IPS-NIHi11 (cell line): ENCODE data around the gene ZFP30.
"Not testable (repeated sequence)": the region's sequence is repeated elsewhere in the genome, so short reads cannot be mapped to it uniquely, and the experiment has no call there.

Experiments used
- DNase-seq: peaks from one replicate; pipeline ENCODE4 v3.0.0; 2012; ENCODE audit warnings: mixed read lengths, low spot score

The ZFP30 gene

DNA sequence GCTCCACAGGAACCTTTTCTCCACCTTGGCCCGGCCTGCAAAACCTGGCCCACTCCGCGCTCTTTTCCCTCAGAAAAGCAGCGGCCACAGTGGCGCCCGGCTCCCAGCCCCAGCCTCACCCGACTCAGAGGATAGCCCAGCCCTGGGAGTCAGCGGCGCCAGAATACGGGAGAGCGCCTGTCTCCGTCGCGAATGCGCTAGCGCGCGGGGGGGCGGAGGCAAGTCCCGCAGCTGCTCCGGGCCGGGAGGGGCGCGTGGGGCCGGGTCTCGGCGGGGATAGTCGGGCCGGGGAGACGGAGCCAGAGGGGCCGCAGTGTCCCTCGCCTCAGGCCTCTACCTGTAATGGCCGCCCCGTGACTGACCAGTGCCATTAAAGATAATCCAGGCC, at the start of gene ZFP30:
Gene ZFP30 (minus strand): TSS at position 165 of the 388 bp plus-strand sequence. CDS start 7,643 bp downstream, outside the sequence.
- DNase-seq: peak; percentile 73

DNA sequence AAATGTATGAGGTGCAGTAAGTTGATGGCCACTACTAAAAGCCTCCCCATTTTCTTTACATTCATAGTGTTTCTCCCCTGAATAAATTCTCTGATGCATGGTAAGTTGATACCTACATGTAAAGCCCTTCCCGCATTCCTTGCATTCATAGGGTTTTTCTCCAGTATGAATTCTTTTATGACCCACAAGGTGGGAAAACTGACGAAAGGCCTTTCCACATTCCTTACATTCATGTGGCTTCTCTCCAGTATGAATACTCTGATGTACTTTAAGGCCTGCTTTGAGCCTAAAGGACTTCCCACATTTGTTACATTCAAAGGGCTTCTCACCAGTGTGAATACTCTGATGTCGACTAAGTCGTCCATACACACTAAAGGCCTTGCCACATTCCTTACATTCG, 43.8 kb upstream of the ZFP30 start:
- no peak for DNase-seq

DNA sequence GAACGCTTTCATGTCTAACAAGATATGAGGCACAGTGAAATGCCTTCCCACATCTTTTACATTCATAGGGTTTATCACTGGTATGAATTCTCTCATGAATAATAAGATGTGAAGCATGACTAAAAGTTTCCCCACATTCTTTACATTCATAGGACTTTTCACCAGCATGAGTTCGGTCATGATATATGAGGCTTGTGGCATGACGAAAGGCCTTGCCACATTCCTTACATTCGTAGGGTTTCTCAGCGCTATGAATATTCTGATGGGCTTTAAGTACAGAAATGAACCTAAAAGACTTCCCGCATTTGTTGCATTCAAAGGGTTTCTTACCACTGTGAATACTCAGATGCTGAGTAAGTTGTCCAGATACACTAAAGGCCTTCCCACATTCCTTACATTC, 43.0 kb upstream of the ZFP30 start:
- DNase-seq: no peak

DNA sequence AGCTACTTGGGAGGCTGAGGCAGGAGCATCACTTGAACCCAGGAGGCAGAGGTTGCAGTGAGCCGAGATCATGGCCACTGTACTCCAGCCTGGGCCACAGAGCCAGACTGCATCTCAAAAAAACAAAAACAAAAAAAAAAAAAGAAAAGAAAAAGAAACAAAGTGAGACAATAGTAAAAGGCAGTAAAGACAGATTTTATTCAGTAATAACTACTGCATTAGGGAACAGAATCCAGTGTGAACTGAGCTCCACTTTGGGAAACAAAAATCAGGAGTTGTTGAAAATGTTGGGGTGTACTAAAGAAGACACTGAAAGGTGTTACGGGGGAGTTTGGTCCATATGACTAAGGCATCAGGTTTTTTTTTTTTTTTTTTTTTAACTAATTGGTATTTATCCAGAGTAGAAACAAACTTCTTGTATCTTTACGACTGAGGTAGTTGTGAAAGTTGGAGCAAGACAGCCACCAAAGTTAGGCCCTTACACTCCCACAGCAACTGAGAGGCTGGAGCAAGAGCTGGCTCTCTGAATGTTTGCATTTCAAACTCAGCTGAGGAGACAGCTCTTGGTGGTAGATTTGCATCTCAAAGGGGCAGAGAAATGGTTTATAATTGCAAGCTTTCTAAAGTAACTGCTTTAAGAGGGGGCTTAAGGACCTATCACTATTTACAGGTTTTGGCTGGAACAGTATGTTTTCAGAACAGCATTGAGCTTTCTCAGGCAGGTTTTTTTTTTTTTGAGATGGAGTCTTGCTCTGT, 40.1 kb upstream of the ZFP30 start:
- DNase-seq: peak; percentile 26

DNA sequence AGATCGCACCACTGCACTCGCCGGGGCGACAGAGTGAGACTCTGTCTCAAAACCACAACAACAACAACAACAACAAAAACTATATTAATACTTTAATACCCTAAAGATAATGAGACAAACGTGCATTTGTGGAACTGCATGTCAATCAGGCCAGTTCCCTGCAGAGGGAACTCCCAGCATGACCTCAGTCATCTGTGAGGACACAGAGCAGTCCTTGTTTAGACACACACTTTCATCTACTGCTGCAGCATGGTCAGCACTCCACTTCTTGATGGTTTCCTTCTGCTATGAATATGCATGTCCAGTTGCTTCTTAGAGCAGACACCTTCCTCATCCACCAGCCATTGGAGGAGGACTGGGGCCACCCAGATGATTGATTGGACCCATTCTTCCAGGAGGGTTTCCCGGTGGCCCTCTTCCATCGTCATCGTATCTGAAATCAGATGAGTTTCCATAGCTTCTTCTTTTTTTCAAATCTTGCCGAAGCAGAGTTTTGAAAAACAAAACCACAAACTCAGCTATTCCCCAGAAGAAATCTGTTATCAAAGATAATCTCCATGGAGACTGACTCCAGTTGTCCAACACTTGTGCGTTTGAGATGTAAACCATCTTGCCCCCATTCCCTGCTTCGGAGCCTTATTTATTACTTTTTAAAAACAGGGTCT, 37.8 kb upstream of the ZFP30 start:
- DNase-seq: no peak

DNA sequence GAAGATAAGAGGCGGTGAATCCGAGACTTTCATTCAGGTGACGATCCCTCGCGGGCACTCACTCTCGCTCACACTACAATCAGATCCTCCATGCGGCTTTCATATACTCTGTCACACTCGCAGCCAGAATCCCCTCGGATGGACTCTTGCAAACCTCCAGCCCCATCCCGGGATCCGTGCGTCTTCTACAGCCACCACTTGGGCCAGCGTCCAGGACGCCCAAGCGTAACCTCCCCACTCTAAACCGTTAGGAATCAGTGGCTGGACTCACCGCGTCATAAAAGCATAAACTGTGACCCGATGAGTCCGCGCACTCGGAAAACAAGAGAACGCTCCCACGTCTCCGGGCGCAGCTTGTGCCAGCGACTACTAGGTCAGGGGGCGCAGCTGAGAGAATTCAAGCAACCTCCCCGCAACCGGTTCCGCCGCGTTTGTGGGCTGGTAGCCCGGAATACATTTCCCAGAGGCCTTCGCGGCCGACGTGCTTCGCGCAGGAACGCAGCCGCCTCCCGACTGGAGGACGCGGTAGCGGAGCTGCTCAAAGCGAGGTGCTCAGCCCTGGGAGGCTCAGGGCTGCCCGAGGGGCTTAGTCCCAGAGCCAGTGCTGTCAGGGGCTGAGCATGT, 36.7 kb upstream of the ZFP30 start:
- DNase-seq: peak; percentile 83

DNA sequence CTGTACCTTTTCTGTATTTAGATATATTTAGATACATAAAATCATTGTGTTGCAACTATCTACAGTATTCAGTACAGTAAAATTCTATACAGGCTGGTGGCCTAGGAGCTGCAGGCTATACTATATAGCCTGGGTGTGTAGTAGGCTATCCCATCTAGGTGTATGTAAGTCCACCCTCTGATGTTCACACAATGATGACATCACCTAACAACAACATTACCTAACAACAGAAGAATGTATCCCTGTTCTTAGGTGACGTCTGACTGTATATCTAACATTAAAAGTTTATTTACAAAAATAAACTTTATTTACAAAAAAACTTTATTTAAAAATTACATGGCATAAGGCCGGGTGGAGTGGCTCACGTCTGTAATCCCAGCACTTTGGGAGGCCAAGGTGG, 28.3 kb upstream of the ZFP30 start:
- no peak for DNase-seq

DNA sequence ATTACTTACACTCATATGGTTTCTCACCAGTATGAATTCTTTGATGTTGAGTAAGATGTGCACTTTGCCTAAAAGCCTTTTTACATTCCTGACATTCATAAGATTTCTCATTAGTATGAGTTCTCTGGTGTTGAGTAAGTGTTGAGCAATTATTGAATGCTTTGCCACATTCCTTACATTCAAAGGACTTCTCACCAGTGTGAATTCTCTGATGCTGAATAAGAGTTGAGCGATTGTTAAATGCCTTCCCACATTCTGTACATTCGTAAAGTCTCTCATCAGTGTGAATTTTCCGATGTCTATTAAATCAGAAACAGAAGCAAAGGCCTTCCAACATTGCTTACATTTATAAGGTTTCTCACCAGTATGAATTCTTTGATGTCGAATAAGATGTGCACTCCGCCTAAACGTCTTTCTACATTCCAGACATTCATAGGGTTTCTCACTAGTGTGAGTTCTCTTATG, 14.2 kb upstream of the ZFP30 start:
- DNase-seq: no peak

DNA sequence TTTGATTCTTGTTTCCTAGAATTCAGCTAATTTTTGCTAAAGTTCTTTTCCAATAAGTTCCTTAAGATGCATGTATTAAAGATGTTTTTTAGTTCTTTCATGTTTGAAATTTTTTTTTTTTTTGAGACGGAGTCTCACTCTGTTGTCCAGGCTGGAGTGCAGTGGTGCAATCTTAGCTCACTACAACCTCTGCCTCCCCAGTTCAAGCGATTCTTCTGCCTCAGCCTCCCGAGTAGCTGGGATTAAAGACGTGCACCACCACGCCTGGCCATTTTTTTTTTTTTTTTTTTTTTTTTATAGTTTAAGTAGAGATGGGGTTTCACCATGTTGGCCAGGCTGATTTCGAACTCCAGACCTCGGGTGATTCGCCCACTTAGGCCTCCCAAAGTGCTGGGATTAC, 1.9 kb upstream of the ZFP30 start:
- DNase-seq: not testable (repeated sequence)

DNA sequence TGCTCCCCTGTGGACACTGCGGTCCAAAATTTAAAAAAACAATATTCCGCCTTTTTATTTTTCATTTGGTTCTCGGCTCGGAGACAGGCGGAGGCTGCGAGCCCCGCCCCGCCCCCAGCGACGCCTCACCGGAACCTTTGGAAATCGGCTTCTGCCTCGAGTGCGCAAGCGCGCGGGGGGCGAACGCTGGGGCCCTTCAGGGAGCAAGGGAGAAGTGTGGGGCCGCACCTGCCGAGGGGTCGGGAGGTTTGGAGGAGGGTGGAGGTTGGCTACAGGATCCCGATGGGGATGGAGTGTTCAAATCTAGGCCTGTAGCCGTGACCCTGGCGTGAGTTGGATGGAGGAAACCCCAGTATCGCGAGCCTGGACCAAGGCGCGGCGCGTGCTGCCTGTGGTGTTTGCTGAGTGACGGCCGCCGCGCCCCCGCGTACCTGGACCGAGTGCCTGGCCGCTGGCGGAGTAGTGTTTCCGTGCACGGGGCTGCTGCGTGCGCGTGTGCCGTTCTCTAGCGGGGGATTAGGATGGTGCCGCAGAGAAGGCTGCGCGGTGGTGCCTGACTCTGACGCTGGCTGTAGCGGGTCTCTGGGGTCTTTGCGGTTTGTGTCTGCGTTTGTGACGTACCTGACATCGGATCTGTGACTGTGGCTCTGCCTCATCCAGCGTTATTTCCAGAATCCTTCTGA, 565 bp upstream of the ZFP30 start:
- DNase-seq: peak; percentile 89

DNA sequence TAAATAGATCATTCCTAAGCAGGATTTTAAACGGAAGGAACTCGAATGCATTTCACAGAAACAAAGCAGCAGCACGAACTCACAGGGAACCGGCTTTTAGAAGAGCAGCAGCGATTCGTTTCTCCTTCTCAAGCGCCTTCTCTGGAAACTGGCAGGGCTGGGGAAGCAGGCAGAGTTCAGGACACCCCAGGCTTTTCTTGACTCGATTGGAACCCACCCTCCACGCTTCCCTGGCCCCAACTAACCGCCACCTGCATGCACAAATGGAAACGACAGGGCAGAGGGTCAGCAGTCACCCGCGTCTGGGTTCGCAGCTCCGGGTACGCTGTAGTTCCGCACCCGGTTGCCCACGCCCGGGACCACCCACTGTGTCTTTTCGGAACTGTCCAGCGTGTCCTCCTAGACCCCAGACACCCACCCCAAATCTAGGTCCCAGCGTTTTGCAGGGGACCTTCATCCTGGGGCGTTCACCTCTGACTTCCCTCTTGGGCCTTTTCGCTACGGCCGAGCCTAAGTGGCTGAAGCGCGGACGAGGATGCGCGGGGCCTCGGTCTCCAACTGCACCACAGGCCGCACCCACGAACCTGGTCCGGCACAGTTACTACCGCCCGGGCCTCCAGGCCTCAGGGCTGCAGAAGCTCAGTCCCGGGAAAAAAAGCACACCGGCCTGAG, 500 bp downstream of the ZFP30 start:
- DNase-seq: peak; percentile 51

DNA sequence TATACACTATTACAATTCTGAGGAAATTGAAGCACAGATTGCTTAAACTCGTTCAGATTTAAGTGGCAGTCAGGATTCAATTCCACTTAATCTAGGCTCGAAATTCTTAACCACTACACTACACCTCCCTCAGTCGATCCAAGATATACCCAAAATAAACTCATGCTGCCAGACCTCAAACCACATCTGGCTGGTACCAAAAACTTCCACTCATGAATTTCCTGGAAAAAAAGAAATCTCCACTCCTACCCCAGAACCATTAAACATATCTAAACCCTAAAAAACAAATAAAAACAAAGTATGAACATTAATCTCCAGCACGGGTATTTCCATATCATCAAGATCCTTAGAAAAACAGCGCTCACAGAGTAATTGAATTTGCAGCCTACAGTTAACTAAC, 1.1 kb downstream of the ZFP30 start:
- DNase-seq: no peak

DNA sequence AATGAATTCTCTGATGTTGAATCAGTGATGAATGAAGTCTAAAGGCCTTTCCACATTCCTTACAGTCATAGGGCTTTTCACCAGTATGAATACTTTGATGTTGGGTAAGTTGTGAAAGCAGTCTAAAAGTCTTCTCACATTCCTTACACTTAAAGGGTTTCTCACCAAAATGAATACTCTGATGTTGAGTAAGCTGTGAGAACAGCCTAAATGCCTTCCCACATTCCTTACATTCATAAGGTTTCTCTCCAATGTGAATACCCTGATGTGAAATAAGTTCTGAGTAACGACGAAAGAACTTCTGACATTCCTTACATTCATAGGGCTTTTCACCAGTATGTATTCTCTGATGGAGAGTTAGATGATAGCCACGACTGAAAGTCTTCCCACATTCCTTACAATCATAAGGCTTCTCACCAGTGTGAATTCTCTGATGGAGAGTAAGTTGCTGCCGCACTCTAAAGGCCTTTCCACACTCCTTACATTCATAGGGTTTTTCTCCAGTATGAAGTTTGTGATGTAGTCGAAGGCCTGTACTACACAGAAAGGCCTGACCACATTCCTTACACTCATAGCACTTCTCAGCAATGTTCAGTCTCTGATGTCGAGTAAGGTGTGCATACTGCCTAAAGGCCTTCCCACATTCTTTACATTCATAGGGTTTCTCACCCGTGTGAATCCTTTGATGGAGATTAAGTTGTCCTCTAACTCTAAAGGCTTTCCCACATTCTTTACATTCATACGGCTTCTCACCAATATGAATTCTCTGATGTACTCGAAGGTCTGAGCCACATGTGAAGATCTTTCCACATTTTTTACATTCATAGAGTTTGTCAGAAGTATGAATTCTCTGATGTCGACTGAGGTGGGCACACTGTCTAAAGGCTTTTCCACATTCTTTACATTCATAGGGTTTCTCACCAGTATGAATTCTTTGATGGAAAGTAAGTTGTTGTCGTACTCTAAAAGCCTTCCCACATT, 19.9 kb downstream of the ZFP30 start:
- no peak for DNase-seq

DNA sequence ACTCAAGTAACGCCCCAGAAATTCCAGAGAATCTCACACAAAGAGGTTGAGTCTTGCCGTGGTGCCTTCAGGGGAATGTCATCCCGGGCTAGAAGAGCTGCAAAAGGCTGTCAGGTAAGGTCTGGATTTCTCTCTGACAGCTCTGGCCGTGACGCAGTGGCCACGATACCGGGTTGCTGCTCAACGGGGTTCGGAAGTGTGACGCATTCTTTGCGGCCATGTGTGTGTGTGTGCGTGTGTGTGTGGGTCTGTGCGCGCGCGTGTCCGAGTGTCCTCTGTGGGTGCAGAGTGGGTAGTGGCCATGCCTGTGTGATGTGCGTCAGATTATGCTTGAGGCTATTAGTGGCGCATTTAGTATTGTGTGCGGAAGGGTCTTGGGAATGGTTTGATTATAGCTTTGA, 60.3 kb downstream of the ZFP30 start:
- no peak for DNase-seq

DNA sequence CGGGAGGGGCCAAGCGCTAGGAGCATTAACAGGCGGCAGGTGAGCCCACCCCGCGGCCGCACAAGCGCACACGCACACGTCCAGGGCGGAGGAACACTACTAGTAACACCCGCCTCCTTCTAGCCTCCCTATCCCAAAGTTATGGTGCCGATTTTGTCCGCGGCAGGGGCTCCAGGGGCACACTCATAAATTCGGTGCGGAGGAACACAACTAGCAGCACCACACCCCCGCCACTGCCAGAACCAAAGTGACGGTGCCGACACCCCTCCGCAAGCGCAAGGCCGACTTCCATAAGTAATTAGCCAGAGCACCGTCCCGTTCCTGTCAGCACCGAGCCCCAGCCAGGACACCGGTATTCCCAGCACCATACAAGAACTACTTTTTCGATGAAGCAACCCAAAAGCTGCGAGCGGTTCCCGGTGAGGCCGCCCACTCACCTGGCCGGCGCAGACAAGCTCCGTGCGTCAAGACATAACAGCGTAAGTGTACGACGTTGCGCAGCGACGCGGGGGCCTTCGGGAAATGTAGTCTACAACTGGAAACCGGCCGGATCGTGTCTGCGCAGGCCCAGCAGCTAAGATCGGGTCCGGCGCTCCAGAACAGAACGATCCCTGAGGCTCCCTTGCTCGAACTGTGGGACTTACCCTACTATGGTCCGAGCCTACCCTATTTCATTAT, 60.8 kb downstream of the ZFP30 start, which contains the start of the genes ZNF540 and ZNF571:
Gene ZNF540 (plus strand): TSS at position 573 of the 678 bp plus-strand sequence. CDS start 3,572 bp downstream, outside the sequence.
Gene ZNF571 (minus strand): TSS at position 489 of the 678 bp plus-strand sequence. CDS start 8,116 bp downstream, outside the sequence.
- DNase-seq: peak; percentile 89

DNA sequence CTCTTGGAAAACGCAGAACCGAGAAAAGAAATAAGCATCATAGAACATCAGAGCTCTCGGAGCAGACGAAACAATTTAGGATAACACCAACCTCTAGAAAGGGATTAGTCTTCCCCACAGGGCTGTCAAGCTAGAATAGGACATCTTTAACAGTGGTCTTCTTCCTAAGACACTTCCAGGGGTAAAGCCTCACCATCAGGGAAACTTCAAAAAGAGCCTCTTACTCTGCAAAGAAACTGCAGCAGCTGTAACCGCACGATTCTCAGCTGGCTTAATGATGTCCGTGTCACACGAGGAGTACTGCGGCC, 61.3 kb downstream of the ZFP30 start:
- DNase-seq: no peak

DNA sequence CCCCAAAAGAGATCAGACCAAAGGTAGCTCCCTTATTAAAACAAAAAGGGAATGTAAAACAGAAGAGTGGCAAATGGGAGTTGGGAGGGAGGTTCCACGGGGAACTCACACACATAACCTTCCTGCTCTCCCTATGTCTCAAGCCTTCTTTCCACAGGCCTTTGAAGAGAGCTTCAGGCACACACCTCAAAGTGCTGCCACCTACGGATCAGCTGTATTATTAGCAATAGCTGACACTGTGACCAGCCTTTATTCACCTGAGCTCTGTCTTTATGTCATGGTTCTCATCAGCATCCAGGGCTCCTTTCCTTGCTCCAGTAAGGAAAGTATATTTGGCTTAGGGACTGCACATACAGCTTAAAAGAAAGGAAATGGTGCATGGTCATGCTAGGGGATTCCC, 71.9 kb downstream of the ZFP30 start:
- DNase-seq: peak; percentile 48

DNA sequence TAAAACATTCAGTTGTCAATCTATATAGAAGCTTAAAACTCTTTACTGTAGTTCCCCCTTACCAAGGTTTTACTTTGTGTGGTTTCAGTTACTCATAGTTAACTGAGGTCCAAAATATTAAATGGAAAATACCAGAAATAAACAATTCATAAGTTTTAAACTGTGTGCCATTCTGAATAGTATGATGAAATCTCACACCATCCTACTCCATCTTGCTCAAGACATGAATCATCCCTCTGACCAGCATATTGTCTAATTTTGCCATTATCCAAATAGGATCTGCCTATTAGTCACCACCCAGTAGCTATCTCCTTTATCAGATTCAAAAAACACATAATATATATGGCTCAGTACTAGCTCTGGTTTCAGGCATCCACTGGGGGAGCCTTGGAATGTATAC, 83.1 kb downstream of the ZFP30 start:
- no peak for DNase-seq

DNA sequence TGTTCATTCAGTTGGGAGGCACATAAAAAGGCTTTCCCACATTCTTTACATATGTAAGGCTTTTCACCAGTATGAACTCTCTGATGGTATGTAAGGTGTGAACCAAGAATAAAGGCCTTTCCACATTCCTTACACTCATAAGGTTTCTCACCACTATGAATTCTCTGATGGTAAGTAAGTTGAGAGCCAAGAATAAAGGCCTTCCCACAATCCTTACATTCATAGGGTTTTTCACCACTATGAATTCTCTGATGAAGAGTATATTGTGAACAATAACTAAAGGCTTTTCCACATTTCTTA, 89.9 kb downstream of the ZFP30 start:
- DNase-seq: no peak

DNA sequence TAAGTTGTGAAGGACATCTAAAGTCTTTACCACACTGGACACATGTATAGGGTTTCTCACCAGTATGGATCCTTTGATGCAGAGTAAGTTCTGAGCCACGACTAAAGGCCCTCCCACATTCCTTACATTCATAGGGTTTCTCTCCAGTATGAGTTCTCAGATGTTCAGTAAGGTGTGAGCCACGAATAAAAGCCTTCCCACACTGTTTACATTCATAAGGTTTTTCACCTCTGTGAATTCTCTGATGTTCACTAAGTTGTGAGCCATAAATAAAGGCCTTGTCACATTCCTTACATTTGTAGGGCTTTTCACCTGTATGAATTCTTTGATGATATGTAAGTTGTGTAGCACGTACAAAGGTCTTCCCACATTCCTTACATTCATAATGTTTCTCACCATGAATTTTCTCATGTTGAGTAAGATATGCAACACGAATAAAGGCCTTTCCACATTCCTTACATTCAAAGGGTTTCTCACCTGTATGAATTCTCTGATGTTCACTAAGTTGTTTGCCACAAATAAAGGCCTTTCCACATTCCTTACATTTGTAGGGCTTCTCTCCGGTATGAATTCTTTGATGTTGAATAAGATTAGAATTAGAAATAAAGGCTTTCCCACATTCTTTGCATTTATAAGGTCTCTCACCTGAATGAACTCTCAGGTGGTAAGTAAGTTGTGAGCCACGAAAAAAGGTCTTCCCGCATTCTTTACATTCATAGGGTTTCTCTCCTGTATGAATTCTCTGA, 90.5 kb downstream of the ZFP30 start:
- no peak for DNase-seq
